Endothelial cell of umbilical vein (primary cell): ENCODE results near the gene EMP2. TPM values are rescaled to one million over a fixed set of nuclear protein-coding genes. Genes with fewer than 3 reads are reported as not detected.

Experiments
- BruUV-seq: library from RNA; stranded (reverse); fragments of 400-500 nt; replicated peaks from 2 replicates; lab custom pipeline; 2021; lab: Mats Ljungman, UMichigan
- CTCF ChIA-PET: fragments of 300-600, 350-600 bp; sonication (Branson Sonifier 250); formaldehyde crosslinking; loops from one replicate; lab custom pipeline; 2021; ENCODE audit warnings: antibody characterized with exemption, inconsistent platforms; lab: Charles Lee
- POLR2A ChIA-PET: fragments of 300-600, 350-600 bp; sonication (Branson Sonifier 250); formaldehyde crosslinking; loops from one replicate; lab custom pipeline; 2021; ENCODE audit warnings: antibody characterized with exemption, inconsistent platforms; lab: Charles Lee
- DNase-seq: peaks from one replicate; pipeline ENCODE4 v3.0.0-alpha.2; 2011; ENCODE audit warnings: low read depth, low spot score
- FAIRE-seq: peaks from 2 replicates; lab custom pipeline; 2011; peaks lifted over from hg19 to GRCh38; lab: Jason Lieb, UNC
- H2AFZ ChIP-seq: 2 replicates; pipeline ENCODE4 v1.6.0; 2012; ENCODE audit warnings: low read depth, low read length, control low read depth, inconsistent platforms
- H3K27ac ChIP-seq: 2 replicates; pipeline ENCODE4 v1.5.1; 2011; ENCODE audit warnings: low read depth, mild to moderate bottlenecking, control low read depth, low read length, moderate library complexity; ENCODE audit not compliant: insufficient read depth
- H3K27me3 ChIP-seq, 2 experiments: 2 replicates each; pipeline versions ENCODE4 v1.6.0 to v1.6.1; 2011; ENCODE audit warnings: low read length in 2 of 2, mixed read lengths in 1 of 2; ENCODE audit not compliant: control insufficient read depth in 2 of 2, insufficient read depth in 2 of 2
- H3K36me3 ChIP-seq, 2 experiments: 2 replicates in 1 of 2; 3 replicates in 1 of 2; pipeline ENCODE4 v1.5.1; 2011; ENCODE audit warnings: low read length in 2 of 2, mild to moderate bottlenecking in 1 of 2, moderate library complexity in 1 of 2; ENCODE audit not compliant: control insufficient read depth in 2 of 2, insufficient read depth in 2 of 2; ENCODE audit errors: extremely low read depth in 1 of 2
- H3K4me1 ChIP-seq: 3 replicates; pipeline ENCODE4 v1.5.1; 2011; ENCODE audit warnings: mild to moderate bottlenecking, low read length; ENCODE audit not compliant: control insufficient read depth, insufficient read depth; ENCODE audit errors: extremely low read depth
- H3K4me2 ChIP-seq: 2 replicates; pipeline ENCODE4 v1.6.1; 2011; ENCODE audit warnings: low read length, control low read depth, mixed read lengths; ENCODE audit not compliant: insufficient read depth
- H3K4me3 ChIP-seq, 3 experiments: fragments of 200-600 bp in 1 of 3; sonication (generic), shearing (Covaris generic) in 1 of 3; replicated peaks in 1 of 3; 2 replicates each; pipeline ENCODE4 v1.5.1; 2011 to 2016; ENCODE audit warnings: control low read depth in 3 of 3, low read length in 3 of 3, mild to moderate bottlenecking in 2 of 3, inconsistent platforms in 1 of 3, low read depth in 1 of 3, moderate library complexity in 1 of 3; ENCODE audit not compliant: insufficient read depth in 1 of 3
- H3K79me2 ChIP-seq: 2 replicates; pipeline ENCODE4 v1.6.0; 2012; ENCODE audit warnings: low read length, inconsistent platforms; ENCODE audit not compliant: control insufficient read depth, insufficient read depth
- H3K9ac ChIP-seq: replicated peaks from 2 replicates; pipeline ENCODE3; 2011; ENCODE audit warnings: low read length, control low read depth; ENCODE audit not compliant: insufficient read depth; ENCODE audit errors: extremely low read depth
- H3K9me1 ChIP-seq: replicated peaks from 3 replicates; pipeline ENCODE4 v1.6.0; 2011; ENCODE audit warnings: mild to moderate bottlenecking, low read length; ENCODE audit not compliant: control insufficient read depth, insufficient read depth; ENCODE audit errors: extremely low read depth
- H3K9me3 ChIP-seq: replicated peaks from 2 replicates; pipeline ENCODE4 v1.5.1; 2012; ENCODE audit warnings: low read length, inconsistent platforms; ENCODE audit not compliant: control insufficient read depth, insufficient read depth
- H4K20me1 ChIP-seq: replicated peaks from 2 replicates; pipeline ENCODE3; 2011; ENCODE audit warnings: mild to moderate bottlenecking, low read length; ENCODE audit not compliant: control insufficient read depth, insufficient read depth; ENCODE audit errors: extremely low read depth
- CTCF ChIP-seq, 2 donors: IDR thresholded peaks; 1 replicate in 1 of 2; 2 replicates in 1 of 2; pipeline ENCODE4 v1.5.1; 2011; ENCODE audit warnings: low read length in 2 of 2, mild to moderate bottlenecking in 2 of 2, moderate library complexity in 2 of 2, control low read depth in 1 of 2, inconsistent platforms in 1 of 2, low read depth in 1 of 2; ENCODE audit not compliant: insufficient read depth in 1 of 2; ENCODE audit errors: extremely low read depth in 1 of 2
- EZH2 ChIP-seq: IDR thresholded peaks from 2 replicates; pipeline ENCODE4 v1.6.1; 2012; ENCODE audit warnings: borderline replicate concordance, low read depth, mild to moderate bottlenecking, moderate library complexity, low read length, inconsistent platforms; ENCODE audit not compliant: severe bottlenecking
- FOS ChIP-seq: IDR thresholded peaks from 2 replicates; pipeline ENCODE4 v1.6.1; 2011; ENCODE audit warnings: mild to moderate bottlenecking, low read length, moderate library complexity, borderline replicate concordance; ENCODE audit not compliant: insufficient read depth
- GATA2 ChIP-seq: IDR thresholded peaks from 2 replicates; pipeline ENCODE4 v1.7.0; 2011; ENCODE audit warnings: low read depth, mild to moderate bottlenecking, moderate library complexity, mixed read lengths, low read length; ENCODE audit not compliant: insufficient read length, insufficient read depth
- JUN ChIP-seq: IDR thresholded peaks from 2 replicates; pipeline ENCODE4 v1.6.1; 2011; ENCODE audit warnings: borderline replicate concordance, low read depth; ENCODE audit not compliant: insufficient read length, insufficient read depth
- MAX ChIP-seq: IDR thresholded peaks from 2 replicates; pipeline ENCODE4 v1.6.1; 2011; ENCODE audit not compliant: insufficient read depth, insufficient read length
- MYC ChIP-seq: IDR thresholded peaks from one replicate; pipeline ENCODE4 v1.6.1; 2011; ENCODE audit warnings: mild to moderate bottlenecking, low read depth, low read length
- POLR2A ChIP-seq: IDR thresholded peaks from 2 replicates; pipeline ENCODE4 v1.6.1; 2012; ENCODE audit warnings: low read depth, mild to moderate bottlenecking, control low read depth, low read length
- POLR2AphosphoS5 ChIP-seq: IDR thresholded peaks from 2 replicates; pipeline ENCODE4 v1.6.1; 2012; ENCODE audit warnings: low read depth, mild to moderate bottlenecking, control low read depth, low read length, moderate library complexity; ENCODE audit not compliant: insufficient read depth
- dilution Hi-C: fragments of 300-500 bp; cut with MboI; formaldehyde crosslinking; loops from one replicate; pipeline ENCODE4 v1.15.0; 2019; ENCODE audit warnings: low sequenced_read_pairs; ENCODE audit not compliant: extremely low pct_ligation_motif_present
- intact Hi-C: fragments of 100-400 bp; cut with micrococcal nuclease; formaldehyde crosslinking; loops from one replicate; pipeline ENCODE4 v1.10.0; 2022
- polyA plus RNA-seq, 4 experiments: library from polyadenylated mRNA; depleted of rRNA in 3 of 4; stranded (reverse) in 3 of 4; unstranded in 1 of 4; fragments of >200 nt; gene quantifications; 2 replicates each; pipeline versions ENCODE4 v1.2.1 to v1.2.3, GENCODE V29; 2011 to 2012; ENCODE audit warnings: missing spikeins in 1 of 4
- total RNA-seq: library from RNA; stranded (reverse); gene quantifications from 2 replicates; pipeline ENCODE4 v1.2.3, GENCODE V29; 2021

EMP2 gene
- total and polyA plus RNA-seq, 2 donors (not counting 3 experiments of a cell fraction or from before 2014, with no cell fraction given), result 19.0 to 25.5 TPM

- dilution Hi-C loops (no loop called here), intact Hi-C loops (no loop called here)
- no TSS peak for BruUV-seq
- H3K4me1 ChIP-seq, result no peaks in the 10 kb centered on the region
- H2AFZ ChIP-seq, result no peak overlapping the region
- FAIRE-seq (no peak), DNase-seq (peak; percentile 24)
- H3K79me2 ChIP-seq, result no peaks in the 10 kb centered on the region
- no peaks in the 10 kb centered on the region for H3K9me3 ChIP-seq
- no peaks in the 10 kb centered on the region for H4K20me1 ChIP-seq
- H3K4me2 ChIP-seq, result no peak overlapping the region
- H3K9me1 ChIP-seq, result no peaks in the 10 kb centered on the region
- TF ChIP-seq POLR2A (no peak), FOS (no peak), POLR2AphosphoS5 (no peak), MYC (no peak), EZH2 (no peak), MAX (no peak), JUN (no peak), CTCF (IDR thresholded peaks at IDR 0.05; ENCODE audit: extremely low read depth in 1 of 2, insufficient read depth in 1 of 2, low read depth in 1 of 2, low read length in 2 of 2) (no peak), GATA2 (no peak)
- ChIA-PET POLR2A (interaction anchor here (0.5 kb wide), 1 partner anchor 38 kb away, joined by 4 read pairs; no protein-coding TSS in a partner anchor), CTCF (interaction anchor here (2.4 kb wide), 1 partner anchor 16 kb away, joined by 8 read pairs; the partner anchor contains the start of gene EMP2)
- H3K4me3 ChIP-seq, result no peak overlapping the region
- H3K27ac ChIP-seq, result no peak overlapping the region
- no peak overlapping the region for H3K9ac ChIP-seq
- H3K27me3 ChIP-seq, result no peaks in the 10 kb centered on the region
- no peaks in the 10 kb centered on the region for H3K36me3 ChIP-seq
Measured at GRCh38 chr16:10564591-10564990, 15.8 kb downstream of the EMP2 start.
